HL-60 (cell line): Measurements from ENCODE around the gene RAI1.

Source experiments
- CTCF ChIP-seq: IDR thresholded peaks from one replicate; pipeline ENCODE4 v1.5.1; 2011; ENCODE audit warnings: low read length, control low read depth, inconsistent platforms; ENCODE audit not compliant: insufficient read depth
- REST ChIP-seq: IDR thresholded peaks from 2 replicates; pipeline ENCODE4 v1.6.1; 2012; ENCODE audit warnings: low read depth; ENCODE audit not compliant: insufficient replicate concordance

GRCh38 chr17:17661134-17661533, 20.1 kb upstream of the RAI1 start:
- TF ChIP-seq CTCF, result no peak
- TF ChIP-seq REST, result no peak
